Stimulated activated CD4-positive, alpha-beta T cell treated with anti-CD3 and anti-CD28 coated beads, Interleukin-12 subunit alpha, Interleukin-12 subunit beta, amount 100 ng/mL, for 24 hours (primary cell): ENCODE measurements around the gene SLC12A7.
"Not testable (repeated sequence)": the region's sequence is repeated elsewhere in the genome, so short reads cannot be mapped to it uniquely, and the experiment has no call there.

ENCODE experiments used
- DNase-seq, 2 experiments: peaks; one replicate each; pipeline ENCODE4 v3.0.0-alpha.2; 2020; ENCODE audit warnings: low read depth in 2 of 2

SLC12A7 gene

GRCh38 chr5:1140818-1141189 lies 28.9 kb upstream of the SLC12A7 start:
- DNase-seq = no peak

GRCh38 chr5:1140171-1140817 lies 28.4 kb upstream of the SLC12A7 start:
- DNase-seq = peak; percentile 49 to 76

DNA sequence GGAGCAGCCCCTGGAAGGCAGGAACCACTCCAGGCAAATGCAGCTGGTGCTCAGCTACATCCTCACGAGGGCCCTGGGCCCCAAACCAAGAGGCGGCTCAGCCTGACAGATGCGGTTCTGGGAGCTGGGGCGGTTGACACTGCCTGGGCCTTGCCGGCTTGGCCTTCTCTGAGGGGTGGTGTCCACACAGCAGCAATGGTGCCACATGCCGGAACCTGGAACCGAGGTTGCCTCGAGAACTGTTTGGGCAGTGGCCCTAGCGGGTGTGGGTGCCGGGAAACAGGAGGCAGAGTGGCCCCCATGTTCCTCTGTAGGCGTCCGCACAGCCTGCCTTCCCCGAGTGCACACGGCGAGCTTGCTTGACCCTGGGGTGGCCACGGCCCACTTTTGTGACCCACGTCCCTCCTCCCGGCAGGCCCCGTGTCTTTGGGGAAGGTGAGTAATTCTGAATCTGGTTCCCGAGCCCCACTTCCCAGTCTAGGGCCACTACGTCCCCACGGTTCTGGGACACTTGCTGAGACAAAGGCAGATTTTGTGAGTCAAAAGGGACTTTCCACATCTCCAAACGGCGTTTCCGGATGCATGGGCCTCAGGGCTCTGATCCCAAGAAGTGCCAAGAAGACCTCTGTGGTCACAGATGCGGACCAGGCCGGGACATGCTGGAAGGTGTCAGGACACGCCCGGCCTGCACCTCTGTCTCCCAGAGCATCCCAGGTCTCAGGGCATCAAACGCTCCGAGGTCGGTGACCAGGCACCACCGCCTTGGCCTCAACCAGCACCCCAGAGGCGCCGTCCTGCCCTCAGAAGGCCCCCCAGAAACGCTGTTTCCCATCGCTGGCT lies 27.7 kb upstream of the SLC12A7 start:
- DNase-seq = no peak

DNA sequence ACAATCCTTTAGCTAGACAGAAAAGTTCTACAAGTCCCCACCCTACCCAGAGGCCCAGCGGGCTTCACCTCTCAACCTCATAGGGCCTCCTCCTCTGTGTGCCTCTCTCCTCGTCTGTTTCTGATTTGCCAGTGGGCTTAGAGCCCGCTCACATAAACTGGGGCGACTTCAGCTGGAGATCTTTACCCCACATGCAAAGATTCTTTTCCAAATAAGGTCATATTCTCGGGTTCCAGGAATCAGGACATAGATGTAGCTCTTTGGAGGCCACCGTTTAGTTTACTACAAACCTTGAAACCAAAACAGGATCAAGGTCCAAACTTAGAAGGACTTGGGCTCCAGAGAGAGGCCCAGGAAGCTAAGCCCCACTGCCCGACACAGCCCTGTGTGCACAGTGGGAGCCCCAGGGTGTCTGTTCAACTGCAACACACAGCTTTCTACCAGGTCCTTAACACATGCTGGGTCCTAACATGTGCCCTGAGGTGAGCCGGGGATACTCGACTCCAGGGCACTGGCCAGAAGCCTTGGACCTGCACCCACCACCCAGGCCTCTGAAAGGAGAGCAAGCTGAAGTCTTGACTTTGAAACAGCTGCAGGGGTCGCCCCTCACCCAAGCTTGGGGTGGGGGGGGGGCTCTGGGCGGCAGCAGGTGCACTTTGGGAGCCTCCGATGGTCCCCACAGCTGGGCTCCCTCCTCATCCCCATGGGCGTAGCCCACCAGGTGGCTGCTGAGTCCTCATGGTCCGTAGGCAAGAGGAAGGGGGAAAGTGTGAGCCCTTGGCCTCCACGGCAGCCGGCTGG lies 26.8 kb upstream of the SLC12A7 start:
- DNase-seq = no peak

GRCh38 chr5:1137567-1138444 lies 25.9 kb upstream of the SLC12A7 start:
- no peak for DNase-seq

DNA sequence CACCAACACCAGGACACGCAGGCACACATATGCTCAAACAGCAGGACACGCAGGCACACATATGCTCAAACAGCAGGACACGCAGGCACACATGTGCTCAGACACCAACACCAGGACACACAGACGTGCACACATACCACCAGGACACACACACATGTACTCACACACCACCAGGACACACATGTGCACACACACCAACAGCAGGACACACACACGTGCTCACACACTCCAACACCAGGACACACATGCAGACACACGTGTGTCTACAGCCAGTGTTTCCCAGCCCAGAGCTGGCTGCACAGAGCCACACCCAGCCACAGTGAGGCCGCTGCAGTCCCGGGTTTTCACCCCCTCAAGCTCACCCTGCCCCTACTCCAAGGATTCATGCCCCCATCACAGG lies 25.0 kb upstream of the SLC12A7 start:
- no peak for DNase-seq

GRCh38 chr5:1135696-1136525 lies 24.0 kb upstream of the SLC12A7 start:
- DNase-seq = no peak

- no peak for DNase-seq
Observed at GRCh38 chr5:1134478-1134877, 22.6 kb upstream of the SLC12A7 start.

DNA sequence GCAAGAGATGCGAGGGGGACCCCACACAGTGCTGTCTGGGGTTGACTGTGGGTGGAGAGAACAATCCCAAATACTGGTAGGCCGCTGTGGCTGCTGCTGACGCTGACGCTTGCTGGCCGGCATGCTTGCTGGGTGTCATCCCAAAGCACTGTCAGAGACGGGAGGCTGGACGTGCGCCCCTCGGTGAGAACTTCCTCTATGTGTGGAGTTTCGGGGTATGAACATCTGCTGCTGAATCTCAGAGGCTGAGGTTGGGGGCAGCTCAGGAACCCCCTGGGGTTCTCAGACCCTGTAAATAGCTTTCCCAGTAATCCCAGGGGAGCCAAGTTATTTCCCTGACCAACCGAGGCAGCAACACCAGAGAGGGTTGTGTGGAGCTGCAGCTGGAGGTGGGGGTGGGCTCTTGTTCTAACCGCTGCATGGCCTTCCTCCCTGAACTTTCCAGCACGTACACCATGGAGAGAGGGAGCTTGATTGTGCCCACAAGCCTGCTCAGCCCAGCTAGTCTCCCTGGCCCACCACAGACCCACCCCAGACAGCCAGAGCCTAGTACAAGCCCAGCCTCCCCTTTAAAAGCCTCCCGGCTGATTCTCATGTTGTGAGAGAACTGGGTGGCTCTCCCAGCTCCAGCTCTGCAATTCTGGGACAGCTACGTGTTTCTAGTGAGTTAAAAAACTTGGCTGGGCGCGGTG lies 21.8 kb upstream of the SLC12A7 start:
- DNase-seq = no peak

GRCh38 chr5:1133108-1133507 lies 21.2 kb upstream of the SLC12A7 start:
- no peak for DNase-seq

DNA sequence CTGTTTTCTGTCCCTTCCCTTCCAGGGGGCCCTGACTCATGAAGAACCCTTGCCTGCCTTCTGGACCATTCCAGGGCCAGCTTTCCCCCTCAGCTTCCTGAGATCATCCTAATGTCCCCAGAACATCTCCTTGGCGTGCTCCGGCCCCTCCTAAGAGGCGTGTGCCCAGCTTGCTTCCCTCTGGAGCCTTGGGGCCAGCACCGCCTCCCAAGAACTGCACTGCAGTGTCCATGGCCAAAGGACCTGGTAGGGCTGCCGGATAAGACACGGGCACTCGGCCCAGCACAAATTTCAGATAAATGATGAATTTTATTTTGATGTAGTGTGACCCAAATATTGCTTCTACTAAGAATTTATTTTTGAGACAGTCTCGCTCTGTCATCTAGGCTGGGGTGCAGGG lies 20.7 kb upstream of the SLC12A7 start:
- no peak for DNase-seq

- no peak for DNase-seq
Observed at GRCh38 chr5:1131726-1132125, 19.9 kb upstream of the SLC12A7 start.

DNA sequence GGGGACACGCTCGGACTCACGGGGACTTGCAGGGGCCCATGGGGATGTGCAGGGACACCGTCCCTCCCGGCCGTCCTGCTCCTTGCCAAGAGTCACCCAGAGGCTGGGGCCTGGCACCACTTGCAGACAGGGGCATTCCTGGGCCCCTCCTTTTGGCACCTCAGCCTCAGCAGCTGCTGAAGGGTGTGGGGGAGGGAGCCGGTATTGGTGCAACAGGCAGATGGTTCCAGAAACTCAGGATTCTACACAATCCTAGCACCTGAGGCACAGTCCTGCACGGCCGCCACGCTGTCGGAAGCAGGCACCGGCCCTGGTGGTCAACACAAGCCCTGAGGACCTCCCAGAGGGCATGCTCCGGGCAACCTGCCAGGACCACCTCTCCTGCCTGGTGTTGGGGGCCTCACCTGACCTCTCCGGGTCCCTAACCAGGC lies 19.3 kb upstream of the SLC12A7 start:
- DNase-seq = no peak

- DNase-seq = no peak
Observed at GRCh38 chr5:1130218-1130946, 18.5 kb upstream of the SLC12A7 start.

DNA sequence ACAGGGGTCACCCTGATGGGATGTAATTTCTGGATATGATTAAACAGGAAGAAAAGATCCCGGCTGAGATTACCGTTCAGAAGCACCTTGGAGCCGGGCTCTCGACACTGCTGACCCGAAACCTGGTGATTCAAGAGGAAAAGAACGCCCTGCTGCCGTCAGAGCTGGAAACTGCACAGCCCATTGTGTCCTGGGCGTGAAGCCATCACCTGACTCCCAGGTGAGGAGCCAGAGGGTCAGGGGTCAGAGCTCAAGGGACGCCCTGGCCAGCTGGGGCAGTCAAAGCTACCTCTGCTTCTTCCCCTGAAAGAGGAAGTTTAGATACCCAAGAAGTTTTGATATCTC lies 17.8 kb upstream of the SLC12A7 start:
- no peak for DNase-seq

DNA sequence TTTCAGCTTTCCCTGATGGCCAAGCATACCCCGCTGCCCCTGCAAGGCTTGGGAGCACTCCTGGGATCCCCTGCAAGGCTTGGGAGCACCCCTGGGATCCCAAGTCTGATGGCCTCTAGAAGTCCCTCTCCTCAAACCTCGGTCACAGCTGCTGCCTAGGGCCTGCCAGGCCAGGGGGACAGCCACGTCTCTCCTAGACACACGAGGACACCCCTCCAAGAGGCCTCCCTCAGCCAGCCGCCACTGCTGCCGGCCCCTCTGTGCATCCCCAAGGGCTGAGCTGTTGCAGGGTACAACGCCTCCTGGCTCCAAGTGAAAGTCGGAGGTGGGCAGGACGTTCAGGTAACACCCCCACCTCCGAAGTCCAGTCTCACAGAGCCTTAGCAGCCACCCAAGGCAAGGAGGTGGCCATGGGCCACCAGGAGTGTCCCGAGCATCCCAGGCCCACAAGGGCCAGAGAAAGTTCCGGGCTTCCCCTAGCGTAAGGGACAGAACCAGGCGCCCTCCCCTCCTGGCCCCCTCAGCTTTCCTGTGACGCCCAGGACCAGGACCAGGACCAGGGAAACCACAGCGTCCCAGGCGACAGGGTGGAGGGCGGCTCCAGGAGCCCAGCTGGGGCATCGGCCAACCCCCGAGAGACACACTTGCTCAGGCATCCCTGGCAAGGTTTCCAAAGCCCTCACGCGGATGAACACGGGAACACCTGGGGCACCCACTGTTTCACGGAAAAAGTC lies 17.3 kb upstream of the SLC12A7 start:
- no peak for DNase-seq

- no peak for DNase-seq
Observed at GRCh38 chr5:1127959-1128785, 16.3 kb upstream of the SLC12A7 start.

DNA sequence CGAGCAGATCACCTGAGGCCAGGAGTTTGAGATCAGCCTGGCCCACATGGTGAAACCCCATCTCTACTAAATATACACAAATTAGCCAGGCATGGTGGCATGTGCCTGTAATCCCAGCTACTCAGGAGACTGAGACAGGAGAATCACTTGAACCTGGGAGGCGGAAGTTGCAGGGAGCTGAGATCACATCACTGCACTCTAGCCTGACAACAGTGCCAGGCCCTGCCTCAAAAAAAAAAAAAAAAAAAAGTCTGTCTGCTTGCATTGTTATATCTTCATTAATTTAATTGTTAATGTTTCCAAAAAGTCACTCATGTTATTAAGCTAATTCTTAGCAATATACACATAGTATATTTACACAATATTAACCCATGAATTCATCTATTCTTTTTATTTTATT lies 13.8 kb upstream of the SLC12A7 start:
- not testable (repeated sequence) for DNase-seq
